Peyer's patch (tissue), 4 donors: Measurements from ENCODE around the gene EPAS1.

Experiments
- CTCF ChIP-seq, 6 experiments: fragments of 450-650 bp in 4 of 6; fragments of 200-600 bp in 2 of 6; sonication (generic) in 1 of 6; IDR thresholded peaks; one replicate each; pipeline ENCODE4 v1.5.1; 2017 to 2019; ENCODE audit warnings: antibody characterized with exemption in 6 of 6, mild to moderate bottlenecking in 3 of 6, moderate library complexity in 1 of 6
- POLR2A ChIP-seq, 2 donors: fragments of 450-650 bp; IDR thresholded peaks; one replicate each; pipeline ENCODE4 v1.5.1; 2017; ENCODE audit warnings: antibody characterized with exemption in 2 of 2, mild to moderate bottlenecking in 2 of 2, moderate library complexity in 2 of 2

- TF ChIP-seq CTCF (IDR thresholded peaks at IDR 0.05) (no peak), POLR2A (IDR thresholded peaks at IDR 0.05) (no peak)
These were observed 10.9 kb downstream of the EPAS1 start for GRCh38 chr2:46308081-46308480.
